ENCODE data around the gene CFAP77. TPM values are rescaled to one million over a fixed set of nuclear protein-coding genes. Genes with fewer than 3 reads are reported as not detected.
A peak's percentile ranks its signal among the peaks of the same experiment; 100 is the strongest.

CFAP77 gene
- total RNA-seq (2014; rRNA removed) (0.11 TPM in 1 of 2 replicates, not detected in the other), Bru-seq, nascent RNA (percentile 8 among the genes with signal in this experiment), BruChase-seq, experiment 1, labeled RNA remaining after a 6-hour chase (percentile 5 among the genes with signal in this experiment), BruChase-seq, experiment 2, labeled RNA remaining after a 2-hour chase (percentile 7 among the genes with signal in this experiment)
- long read RNA-seq: 0 reads

DNA sequence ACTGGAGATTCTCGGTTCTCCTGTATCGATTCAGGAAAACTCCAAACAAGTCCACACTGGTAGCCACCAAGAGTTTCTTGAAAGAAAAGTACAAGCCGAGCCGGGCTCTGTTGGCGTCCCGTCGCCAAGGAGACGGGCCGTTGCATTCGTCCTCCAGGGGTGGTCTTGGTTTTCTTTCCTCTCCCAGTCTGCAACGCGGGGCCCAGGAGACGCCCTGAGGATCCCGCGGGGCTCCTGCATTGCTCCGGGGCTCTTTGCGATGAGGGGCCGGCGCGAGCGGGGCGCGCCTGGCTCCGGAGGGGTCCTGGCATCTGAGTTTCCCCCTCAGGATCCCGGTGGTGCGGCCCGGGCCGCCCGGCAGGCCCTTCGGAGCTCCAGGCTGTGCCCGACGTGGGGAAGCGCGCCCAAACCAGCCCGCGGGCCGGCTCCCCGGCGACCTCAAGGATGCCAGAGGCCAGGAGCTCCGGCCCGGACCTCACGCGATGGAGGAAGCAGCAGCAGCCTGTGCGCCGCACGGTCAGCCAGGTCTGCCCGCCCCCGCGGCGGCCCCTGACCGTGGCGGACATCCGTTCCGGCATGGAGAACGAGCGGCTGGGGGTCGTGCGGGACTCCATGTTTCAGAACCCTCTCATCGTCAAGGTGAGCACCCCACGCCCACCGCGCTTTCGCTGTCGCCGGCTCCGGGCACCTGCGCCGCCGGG is at the start of gene CFAP77:
CFAP77 (plus strand) TSS at position 384 of the 701 bp plus-strand sequence; CDS start at position 445, 61 bp downstream.
- CTCF ChIA-PET: interaction anchor here (0.6 to 0.7 kb wide), 3 partner anchors 150 to 260 kb away, joined by 3 to 9 read pairs (median 4); partner anchors contain the start of gene GTF3C4
- peaks cover 23% of the 10 kb centered on the region for H3K27me3 ChIP-seq (ENCODE audit: low read length)
- peak; percentile 46 for DNase-seq

DNA sequence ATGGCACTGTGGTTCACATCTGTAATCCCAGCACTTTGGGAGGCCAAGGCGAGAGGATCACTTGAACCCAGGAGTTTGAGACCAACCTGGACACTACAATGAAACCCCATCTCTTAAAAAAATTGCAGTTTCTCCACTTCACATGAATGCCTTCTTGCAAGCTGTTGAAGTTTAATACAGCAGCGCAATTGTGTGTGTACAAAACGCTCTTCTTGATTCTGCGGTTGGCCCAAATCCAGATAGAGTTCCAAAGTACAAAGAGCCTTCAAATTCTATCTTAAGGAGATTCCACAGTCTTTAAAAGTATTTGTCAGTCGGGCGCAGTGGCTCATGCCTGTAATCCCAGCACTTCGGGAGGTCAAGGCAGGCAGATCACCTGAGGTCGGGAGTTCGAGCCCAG is 45.9 kb upstream of the CFAP77 start:
- BruUV-seq (replicated peaks): no TSS peak
- CTCF ChIA-PET: no interaction called here
- H3K4me3 ChIP-seq (ENCODE audit: low read length): no peak overlapping the region

More for the DNA sequence above, at the start of gene CFAP77:
- peak; percentile 60 for ATAC-seq
- H4K20me1 ChIP-seq (ENCODE audit: low read length): no peaks in the 10 kb centered on the region
- H3K27ac ChIP-seq (ENCODE audit: low read length): no peak within 1 kb of the TSS
- POLR2A ChIA-PET (ENCODE audit: unreplicated experiment): no interaction called here
- H3F3A ChIP-seq (ENCODE audit: low read length, unreplicated experiment): no peaks in the 10 kb centered on the region
- peaks cover 17% of the 10 kb centered on the region for H3K79me2 ChIP-seq (ENCODE audit: low read length)
- peaks cover 17% of the 10 kb centered on the region for H3K4me1 ChIP-seq (ENCODE audit: insufficient read depth, low read length)
- H3K9me2 ChIP-seq (replicated peaks; ENCODE audit: low read length): no peaks in the 10 kb centered on the region
- H3K4me3 ChIP-seq (ENCODE audit: low read length): peak within 1 kb of the TSS; percentile 63
- H3K9ac ChIP-seq (ENCODE audit: low read length): peak within 1 kb of the TSS; percentile 62
- no peaks in the 10 kb centered on the region for H3K9me3 ChIP-seq (ENCODE audit: low read length)
- H2AFZ ChIP-seq (ENCODE audit: low read length): peak within 1 kb of the TSS; percentile 91
- H3K4me2 ChIP-seq (ENCODE audit: low read length): peak within 1 kb of the TSS; percentile 87
- H3K36me3 ChIP-seq (ENCODE audit: low read depth, low read length): no peaks in the 10 kb centered on the region
- no peak for TF ChIP-seq EZH2 (IDR thresholded peaks at IDR 0.05; ENCODE audit: low read length, unreplicated experiment)
- TF ChIP-seq CTCF (conservative IDR thresholded peaks at IDR 0.05; ENCODE audit: low read depth, low read length): no peak
- TF ChIP-seq EZH2phosphoT487 (IDR thresholded peaks at IDR 0.05; ENCODE audit: borderline replicate concordance, low read length): no peak
- no TSS peak for BruUV-seq (replicated peaks)
- intact Hi-C loops (cut with micrococcal nuclease): loop anchor here (5.0 kb wide), 1 partner anchor 242 kb away; no protein-coding TSS in a partner anchor

More for the DNA sequence above, 45.9 kb upstream of the CFAP77 start:
- no peak overlapping the region for H3K27ac ChIP-seq (ENCODE audit: low read length)
- no peak for DNase-seq
- H3K4me2 ChIP-seq (ENCODE audit: low read length): no peak overlapping the region
- no peak overlapping the region for H2AFZ ChIP-seq (ENCODE audit: low read length)
- intact Hi-C loops (cut with micrococcal nuclease): no loop called here
- no peaks in the 10 kb centered on the region for H3K9me2 ChIP-seq (replicated peaks; ENCODE audit: low read length)
- no peaks in the 10 kb centered on the region for H3K79me2 ChIP-seq (ENCODE audit: low read length)
- H4K20me1 ChIP-seq (ENCODE audit: low read length): no peaks in the 10 kb centered on the region
- no peaks in the 10 kb centered on the region for H3K36me3 ChIP-seq (ENCODE audit: low read depth, low read length)
- no peak for ATAC-seq
- H3K9me3 ChIP-seq (ENCODE audit: low read length): no peaks in the 10 kb centered on the region
- H3K27me3 ChIP-seq (ENCODE audit: low read length): no peaks in the 10 kb centered on the region
- H3F3A ChIP-seq (ENCODE audit: low read length, unreplicated experiment): no peaks in the 10 kb centered on the region
- POLR2A ChIA-PET (ENCODE audit: unreplicated experiment): no interaction called here
- no peaks in the 10 kb centered on the region for H3K4me1 ChIP-seq (ENCODE audit: insufficient read depth, low read length)
- H3K9ac ChIP-seq (ENCODE audit: low read length): no peak overlapping the region
- no peak for TF ChIP-seq EZH2 (IDR thresholded peaks at IDR 0.05; ENCODE audit: low read length, unreplicated experiment)
- TF ChIP-seq EZH2phosphoT487 (IDR thresholded peaks at IDR 0.05; ENCODE audit: borderline replicate concordance, low read length): no peak
- no peak for TF ChIP-seq CTCF (conservative IDR thresholded peaks at IDR 0.05; ENCODE audit: low read depth, low read length)

All from PC-3 (cell line).